DMS79 treated with DMSO at 0.1 percent for 48 hours (cell line): Measurements from ENCODE around the gene FAM219A.
"Not testable (repeated sequence)": the region's sequence is repeated elsewhere in the genome, so short reads cannot be mapped to it uniquely, and the experiment has no call there.

Experiments
- DNase-seq: peaks from one replicate; lab custom pipeline; 2025; lab: John Stamatoyannopoulos, UW

Gene FAM219A

GRCh38 chr9:34376596-34377403 lies 81.6 kb downstream of the FAM219A start, which contains the start of gene MYORG:
MYORG (minus strand) TSS chr9:34376898; CDS start chr9:34372943, 3,955 bp downstream.
- DNase-seq, result peak; percentile 98

GRCh38 chr9:34375901-34376595 lies 82.3 kb downstream of the FAM219A start:
- no peak for DNase-seq

GRCh38 chr9:34374905-34375552 lies 83.3 kb downstream of the FAM219A start:
- peak; percentile 38 for DNase-seq

- no peak for DNase-seq
These were observed 84.0 kb downstream of the FAM219A start for GRCh38 chr9:34374339-34374738.

- no peak for DNase-seq
These were observed 84.6 kb downstream of the FAM219A start for GRCh38 chr9:34373749-34374148.

- DNase-seq, result no peak
These were observed 85.8 kb downstream of the FAM219A start for GRCh38 chr9:34372467-34373011.

GRCh38 chr9:34371886-34372466 lies 86.4 kb downstream of the FAM219A start:
- DNase-seq, result no peak

- no peak for DNase-seq
These were observed 87.1 kb downstream of the FAM219A start for GRCh38 chr9:34370970-34371880.

GRCh38 chr9:34370335-34370969 lies 87.9 kb downstream of the FAM219A start:
- DNase-seq, result no peak

- no peak for DNase-seq
These were observed 88.7 kb downstream of the FAM219A start for GRCh38 chr9:34369636-34370035.

GRCh38 chr9:34368796-34369195 lies 89.6 kb downstream of the FAM219A start:
- not testable (repeated sequence) for DNase-seq

- not testable (repeated sequence) for DNase-seq
These were observed 90.5 kb downstream of the FAM219A start for GRCh38 chr9:34367751-34368410.

GRCh38 chr9:34366365-34366764 lies 92.0 kb downstream of the FAM219A start:
- no peak for DNase-seq

GRCh38 chr9:34365282-34365681 lies 93.1 kb downstream of the FAM219A start:
- DNase-seq, result no peak

GRCh38 chr9:34363619-34364351 lies 94.6 kb downstream of the FAM219A start:
- no peak for DNase-seq

GRCh38 chr9:34362614-34363214 lies 95.7 kb downstream of the FAM219A start:
- no peak for DNase-seq

- DNase-seq, result not testable (repeated sequence)
These were observed 105.4 kb downstream of the FAM219A start for GRCh38 chr9:34352957-34353356.

- DNase-seq, result not testable (repeated sequence)
These were observed 106.2 kb downstream of the FAM219A start for GRCh38 chr9:34352122-34352652.
